WTC11 (cell line): ENCODE data around the gene IL34. TPM values are rescaled to one million over a fixed set of nuclear protein-coding genes. Genes with fewer than 3 reads are reported as not detected.

ENCODE experiments used
- ATAC-seq: fragments of 200-7000 bp; cut with Tn5 transposase; 2 replicates; pipeline ENCODE4 v1.10.0; 2021; ENCODE audit warnings: mild to moderate bottlenecking, moderate library complexity
- CTCF ChIA-PET: fragments of 300-600 bp; sonication (Branson Sonifier 250); formaldehyde crosslinking; loops from one replicate; lab custom pipeline; 2021; ENCODE audit warnings: antibody characterized with exemption; lab: Charles Lee
- POLR2A ChIA-PET: fragments of 350-600 bp; sonication (Branson Sonifier 250); formaldehyde crosslinking; loops from one replicate; lab custom pipeline; 2021; ENCODE audit warnings: antibody characterized with exemption; lab: Charles Lee
- DNase-seq: peaks from one replicate; pipeline ENCODE4 v3.0.0; 2021; ENCODE audit warnings: low spot score
- H3K27ac Mint-ChIP-seq: 2 replicates; pipeline ENCODE4 v1.8.0; 2021; ENCODE audit warnings: mixed read lengths
- H3K27me3 Mint-ChIP-seq: 2 replicates; pipeline ENCODE4 v1.8.0; 2021; ENCODE audit warnings: low read depth, mild to moderate bottlenecking, moderate library complexity, mixed read lengths
- H3K36me3 Mint-ChIP-seq: 2 replicates; pipeline ENCODE4 v1.8.0; 2021; ENCODE audit warnings: mixed read lengths
- H3K4me1 Mint-ChIP-seq: 2 replicates; pipeline ENCODE4 v1.8.0; 2022; ENCODE audit warnings: mixed read lengths
- H3K4me3 Mint-ChIP-seq: 2 replicates; pipeline ENCODE4 v1.8.0; 2021; ENCODE audit warnings: mild to moderate bottlenecking, moderate library complexity, mixed read lengths
- H3K9me3 Mint-ChIP-seq: 2 replicates; pipeline ENCODE4 v1.8.0; 2021; ENCODE audit warnings: mixed read lengths
- ELF4 ChIP-seq: sonication (generic); formaldehyde crosslinking; IDR thresholded peaks from 2 replicates; pipeline ENCODE4 v1.8.1; 2022; ENCODE audit warnings: low read depth, mild to moderate bottlenecking, moderate library complexity, missing genetic modification reagents
- FOXJ3 ChIP-seq: sonication (generic); formaldehyde crosslinking; IDR thresholded peaks from 2 replicates; pipeline ENCODE4 v1.9.0; 2021; ENCODE audit warnings: missing genetic modification reagents, mild to moderate bottlenecking, borderline replicate concordance
- FOXK1 ChIP-seq: sonication (generic); formaldehyde crosslinking; IDR thresholded peaks from 2 replicates; pipeline ENCODE4 v1.8.0; 2022; ENCODE audit warnings: mild to moderate bottlenecking, moderate library complexity, missing genetic modification reagents
- FOXP1 ChIP-seq: sonication (generic); formaldehyde crosslinking; IDR thresholded peaks from 2 replicates; pipeline ENCODE4 v1.8.0; 2022; ENCODE audit warnings: missing genetic modification reagents, mild to moderate bottlenecking, moderate library complexity, borderline replicate concordance
- HMGA2 ChIP-seq: fragments of 250-450 bp; sonication (Bioruptor Pico); IDR thresholded peaks from 2 replicates; pipeline ENCODE4 v1.4.0; 2021; ENCODE audit warnings: mild to moderate bottlenecking, moderate library complexity
- IRF2 ChIP-seq: sonication (generic); formaldehyde crosslinking; IDR thresholded peaks from 2 replicates; pipeline ENCODE4 v1.8.0; 2022; ENCODE audit warnings: low read depth, missing genetic modification reagents, borderline replicate concordance
- MAX ChIP-seq: sonication (generic); formaldehyde crosslinking; IDR thresholded peaks from 2 replicates; pipeline ENCODE4 v1.8.0; 2022; ENCODE audit warnings: mild to moderate bottlenecking, missing genetic modification reagents
- PRRX2 ChIP-seq: fragments of 250-450 bp; sonication (Bioruptor Pico); IDR thresholded peaks from 2 replicates; pipeline ENCODE4 v1.8.0; 2021; ENCODE audit warnings: mild to moderate bottlenecking
- RELA ChIP-seq: sonication (generic); formaldehyde crosslinking; IDR thresholded peaks from 2 replicates; pipeline ENCODE4 v1.8.1; 2022; ENCODE audit warnings: missing genetic modification reagents, mild to moderate bottlenecking, borderline replicate concordance
- SOX15 ChIP-seq: fragments of 250-450 bp; sonication (Bioruptor Pico); IDR thresholded peaks from 2 replicates; pipeline ENCODE4 v1.9.0; 2021; ENCODE audit warnings: mild to moderate bottlenecking
- SP1 ChIP-seq: sonication (generic); formaldehyde crosslinking; conservative IDR thresholded peaks from 2 replicates; pipeline ENCODE4 v1.8.1; 2022; ENCODE audit warnings: missing genetic modification reagents
- TCF7 ChIP-seq: sonication (generic); formaldehyde crosslinking; IDR thresholded peaks from 2 replicates; pipeline ENCODE4 v1.8.0; 2022; ENCODE audit warnings: mild to moderate bottlenecking, low read depth, missing genetic modification reagents, moderate library complexity
- ZBTB21 ChIP-seq: sonication (generic); formaldehyde crosslinking; IDR thresholded peaks from 2 replicates; pipeline ENCODE4 v1.8.1; 2023; ENCODE audit warnings: mild to moderate bottlenecking, missing genetic modification reagents, borderline replicate concordance
- ZNF121 ChIP-seq: sonication (generic); formaldehyde crosslinking; IDR thresholded peaks from 2 replicates; pipeline ENCODE4 v1.8.0; 2023; ENCODE audit warnings: missing genetic modification reagents
- ZNF232 ChIP-seq: sonication (generic); formaldehyde crosslinking; IDR thresholded peaks from 2 replicates; pipeline ENCODE4 v1.8.0; 2022; ENCODE audit warnings: mild to moderate bottlenecking, missing genetic modification reagents
- ZNF263 ChIP-seq: sonication (generic); formaldehyde crosslinking; IDR thresholded peaks from 2 replicates; pipeline ENCODE4 v1.8.1; 2022; ENCODE audit warnings: low read depth, mild to moderate bottlenecking, moderate library complexity, missing genetic modification reagents
- total RNA-seq: library from RNA; stranded (reverse); gene quantifications from 3 replicates; pipeline ENCODE4 v1.2.3, GENCODE V29; 2021
- TF ChIP-seq, protein P1 (sequence below): sonication (generic); formaldehyde crosslinking; IDR thresholded peaks from 2 replicates; pipeline ENCODE4 v1.8.1; 2023; ENCODE audit warnings: mild to moderate bottlenecking, missing genetic modification reagents
- TF ChIP-seq, protein P2 (sequence below): fragments of 250-450 bp; sonication (Bioruptor Pico); IDR thresholded peaks from 2 replicates; pipeline ENCODE4 v1.9.0; 2021; ENCODE audit warnings: mild to moderate bottlenecking

The IL34 gene
- total RNA-seq, 1 experiment from 2014 or later = 8.8 TPM

- Mint-ChIP-seq H3K36me3 (no peaks in the 10 kb centered on the region), H3K4me3 (peak overlapping the region; percentile 65), H3K9me3 (no peaks in the 10 kb centered on the region), H3K4me1 (peaks cover 26% of the 10 kb centered on the region), H3K27ac (peak overlapping the region; percentile 70), H3K27me3 (no peaks in the 10 kb centered on the region)
- POLR2A ChIA-PET = interaction anchor here (0.9 to 1.5 kb wide), 3 partner anchors 39 to 85 kb away, joined by 4 to 5 read pairs (median 4); no protein-coding TSS in a partner anchor
- TF ChIP-seq ZNF121 (CRISPR knock-in tag) (no peak), SOX15 (CRISPR knock-in tag) (no peak), TCF7 (CRISPR knock-in tag) (no peak), FOXP1 (CRISPR knock-in tag) (0 out of 2 replicates have a peak, but pooled peaks have one; percentile 15), SP1 (CRISPR knock-in tag) (peak; percentile 43; the same call in 1 of the 2 replicates), PRRX2 (CRISPR knock-in tag) (no peak), HMGA2 (CRISPR knock-in tag) (no peak), ZNF232 (CRISPR knock-in tag) (no peak), FOXK1 (0 out of 2 replicates have a peak, but pooled peaks have one; percentile 17), ELF4 (CRISPR knock-in tag) (no peak), IRF2 (CRISPR knock-in tag) (no peak), RELA (CRISPR knock-in tag) (peak; percentile 70; the same call in 1 of the 2 replicates), FOXJ3 (CRISPR knock-in tag) (no peak), ZNF263 (CRISPR knock-in tag) (no peak), ZBTB21 (CRISPR knock-in tag) (no peak)
- TF ChIP-seq, protein P1, sequence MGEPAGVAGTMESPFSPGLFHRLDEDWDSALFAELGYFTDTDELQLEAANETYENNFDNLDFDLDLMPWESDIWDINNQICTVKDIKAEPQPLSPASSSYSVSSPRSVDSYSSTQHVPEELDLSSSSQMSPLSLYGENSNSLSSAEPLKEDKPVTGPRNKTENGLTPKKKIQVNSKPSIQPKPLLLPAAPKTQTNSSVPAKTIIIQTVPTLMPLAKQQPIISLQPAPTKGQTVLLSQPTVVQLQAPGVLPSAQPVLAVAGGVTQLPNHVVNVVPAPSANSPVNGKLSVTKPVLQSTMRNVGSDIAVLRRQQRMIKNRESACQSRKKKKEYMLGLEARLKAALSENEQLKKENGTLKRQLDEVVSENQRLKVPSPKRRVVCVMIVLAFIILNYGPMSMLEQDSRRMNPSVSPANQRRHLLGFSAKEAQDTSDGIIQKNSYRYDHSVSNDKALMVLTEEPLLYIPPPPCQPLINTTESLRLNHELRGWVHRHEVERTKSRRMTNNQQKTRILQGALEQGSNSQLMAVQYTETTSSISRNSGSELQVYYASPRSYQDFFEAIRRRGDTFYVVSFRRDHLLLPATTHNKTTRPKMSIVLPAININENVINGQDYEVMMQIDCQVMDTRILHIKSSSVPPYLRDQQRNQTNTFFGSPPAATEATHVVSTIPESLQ (CRISPR knock-in tag) = no peak
- TF ChIP-seq, protein P2, sequence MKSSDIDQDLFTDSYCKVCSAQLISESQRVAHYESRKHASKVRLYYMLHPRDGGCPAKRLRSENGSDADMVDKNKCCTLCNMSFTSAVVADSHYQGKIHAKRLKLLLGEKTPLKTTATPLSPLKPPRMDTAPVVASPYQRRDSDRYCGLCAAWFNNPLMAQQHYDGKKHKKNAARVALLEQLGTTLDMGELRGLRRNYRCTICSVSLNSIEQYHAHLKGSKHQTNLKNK (CRISPR knock-in tag) = no peak
- ATAC-seq (peak; percentile 25), DNase-seq (no peak)
- CTCF ChIA-PET = interaction anchor here (1.3 to 4.6 kb wide), 7 partner anchors 9 to 625 kb away, joined by 3 to 43 read pairs (median 10); no protein-coding TSS in a partner anchor
Measured at GRCh38 chr16:70686376-70687101, 40.2 kb downstream of the IL34 start.

DNA sequence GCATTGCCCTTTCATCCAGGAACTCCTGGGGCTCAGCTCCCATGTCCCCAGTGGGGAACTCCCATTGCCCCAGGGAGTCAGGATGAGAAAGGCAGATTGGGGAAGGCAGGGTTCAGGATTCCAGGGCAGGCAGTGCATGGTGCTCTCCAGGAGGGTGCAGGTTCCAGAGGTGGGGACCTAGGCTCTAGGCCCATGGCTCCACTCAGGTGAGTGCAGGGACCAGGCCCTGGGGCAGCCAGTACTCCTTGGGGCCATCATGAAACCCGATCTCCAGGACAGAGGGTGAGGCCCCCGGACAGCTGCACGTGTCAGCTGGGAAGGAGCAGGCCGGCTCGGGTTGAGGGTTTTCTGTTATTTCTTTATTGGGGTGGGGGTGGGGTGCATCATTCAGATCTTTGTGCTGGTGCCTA, 40.7 kb downstream of the IL34 start:
- Mint-ChIP-seq H3K27me3 (no peaks in the 10 kb centered on the region), H3K4me3 (peak overlapping the region; percentile 65; the same call in 1 of the 2 replicates)
- no peak for DNase-seq

More for the DNA sequence above, 40.7 kb downstream of the IL34 start:
- peak overlapping the region; percentile 63; the same call in 1 of the 2 replicates for H3K27ac Mint-ChIP-seq
- ChIA-PET CTCF (interaction anchor here (1.3 to 4.6 kb wide), 7 partner anchors 8 to 625 kb away, joined by 3 to 43 read pairs (median 10); no protein-coding TSS in a partner anchor), POLR2A (interaction anchor here (0.6 to 1.5 kb wide), 5 partner anchors 8 to 85 kb away, joined by 3 to 5 read pairs (median 4); no protein-coding TSS in a partner anchor)
- no peak for ATAC-seq
- H3K4me1 Mint-ChIP-seq = peaks cover 26% of the 10 kb centered on the region
- TF ChIP-seq MAX (CRISPR knock-in tag) (peak; percentile 35; the same call in 1 of the 2 replicates), ELF4 (CRISPR knock-in tag) (no peak)
- no peaks in the 10 kb centered on the region for H3K9me3 Mint-ChIP-seq
- H3K36me3 Mint-ChIP-seq = no peaks in the 10 kb centered on the region
